Activated naive CD4-positive, alpha-beta T cell treated with anti-CD3 and anti-CD28 coated beads, Interleukin-2, amount 10 ng/mL, durations not matched to agents 7 days and 5 days (primary cell): ENCODE results near the gene WASF1.

Source experiments
- CTCF ChIA-PET: fragments of 350-600 bp; sonication (Branson Sonifier 250); formaldehyde crosslinking; loops from one replicate; lab custom pipeline; 2021; ENCODE audit warnings: antibody characterized with exemption; lab: Charles Lee
- DNase-seq: peaks from one replicate; pipeline ENCODE4 v3.0.0-alpha.2; 2020
- H3K27ac Mint-ChIP-seq: one replicate; pipeline ENCODE4 v1.8.0; 2021; ENCODE audit warnings: mild to moderate bottlenecking, moderate library complexity, mixed read lengths
- H3K27me3 Mint-ChIP-seq: one replicate; pipeline ENCODE4 v1.8.0; 2021; ENCODE audit warnings: mild to moderate bottlenecking, mixed read lengths
- H3K36me3 Mint-ChIP-seq: one replicate; pipeline ENCODE4 v1.8.0; 2021; ENCODE audit warnings: mixed read lengths
- H3K4me1 Mint-ChIP-seq: one replicate; pipeline ENCODE4 v1.8.0; 2021; ENCODE audit warnings: mixed read lengths
- H3K4me3 Mint-ChIP-seq: one replicate; pipeline ENCODE4 v1.8.0; 2021; ENCODE audit warnings: mild to moderate bottlenecking, moderate library complexity, mixed read lengths
- H3K9me3 Mint-ChIP-seq: one replicate; pipeline ENCODE4 v1.8.0; 2021; ENCODE audit warnings: mixed read lengths

WASF1 gene

DNA sequence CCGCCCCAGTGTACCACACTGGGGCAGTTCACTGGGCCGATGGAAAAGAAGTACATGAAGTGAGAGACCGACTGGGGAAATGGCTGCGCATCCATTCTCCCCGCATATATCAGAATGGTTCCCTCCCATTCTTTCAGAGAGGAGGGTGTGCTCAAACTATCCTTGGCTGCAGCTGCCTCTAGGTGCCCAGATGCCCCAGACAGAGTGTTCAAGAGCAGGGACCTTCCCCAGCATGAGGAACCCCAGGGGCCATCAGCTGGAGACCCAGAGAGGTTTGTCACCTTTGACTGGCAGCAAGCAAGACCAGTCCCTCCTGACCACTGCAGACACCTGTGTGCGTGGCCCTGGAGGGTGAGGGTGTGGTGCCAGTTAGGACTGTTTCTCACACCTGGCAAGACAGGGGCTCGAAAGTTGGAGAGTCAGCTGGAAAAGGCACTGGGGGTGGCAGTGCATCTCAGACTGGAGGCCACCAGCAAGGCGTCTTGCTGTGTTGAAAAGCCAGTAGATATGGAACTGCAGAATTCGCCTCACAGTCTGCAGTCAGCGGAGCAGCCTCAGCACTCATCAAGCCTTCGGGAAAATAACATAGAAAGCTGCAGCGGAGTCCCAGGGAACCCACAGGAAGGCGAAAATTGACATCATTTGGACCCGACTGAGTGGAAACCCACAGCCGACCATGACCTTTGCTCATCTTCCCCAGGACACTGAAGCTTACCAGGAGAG, 124.6 kb downstream of the WASF1 start:
- Mint-ChIP-seq H3K4me1 (no peaks in the 10 kb centered on the region), H3K27ac (no peak overlapping the region), H3K36me3 (no peaks in the 10 kb centered on the region), H3K9me3 (no peaks in the 10 kb centered on the region), H3K4me3 (no peak overlapping the region), H3K27me3 (peaks cover 18% of the 10 kb centered on the region)
- CTCF ChIA-PET, result interaction anchor here (0.6 to 2.1 kb wide), 4 partner anchors 9 to 350 kb away, joined by 3 to 12 read pairs (median 3); no protein-coding TSS in a partner anchor
- DNase-seq, result no peak

DNA sequence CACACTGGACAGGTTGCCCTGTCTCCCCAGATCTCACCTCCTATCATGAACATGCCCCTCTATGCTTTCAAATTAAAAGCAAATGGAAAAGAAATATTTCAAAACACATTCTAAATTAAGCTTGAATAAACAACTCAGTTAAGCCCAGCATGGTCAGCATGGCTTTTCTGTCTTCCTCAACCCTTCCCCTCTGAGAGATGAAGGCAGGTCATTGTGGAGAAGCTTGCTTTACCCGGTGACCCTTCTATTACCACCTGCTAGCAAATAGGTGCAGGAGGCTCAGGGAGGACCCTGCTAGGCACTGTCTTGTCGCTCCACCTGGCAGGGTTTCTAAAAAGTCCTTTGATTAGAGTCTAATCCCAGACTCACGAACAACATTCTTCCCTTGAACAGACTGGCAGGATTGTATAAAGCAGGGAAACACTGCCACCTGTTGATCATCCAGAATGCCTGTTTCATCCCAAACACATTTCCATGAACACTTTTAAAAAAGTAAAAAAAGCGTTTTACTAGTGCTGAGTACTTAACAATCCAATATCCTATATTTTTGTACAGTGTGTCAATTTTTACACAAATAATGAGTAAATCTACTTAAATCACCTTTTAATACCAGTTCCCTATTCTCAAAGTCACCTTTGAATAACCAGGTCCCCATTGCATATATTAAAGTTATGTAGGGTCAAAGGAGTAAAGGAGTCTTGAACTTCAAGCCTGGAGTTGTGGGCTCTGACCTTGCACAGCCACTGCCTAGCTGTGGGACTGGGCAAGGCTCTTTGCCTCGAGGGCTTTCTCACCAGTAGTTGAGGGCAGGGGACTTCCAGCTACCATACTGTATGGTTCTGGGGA, 125.9 kb downstream of the WASF1 start:
- H3K27me3 Mint-ChIP-seq, result peaks cover 18% of the 10 kb centered on the region
- DNase-seq, result no peak
- no peaks in the 10 kb centered on the region for H3K4me1 Mint-ChIP-seq
- no peaks in the 10 kb centered on the region for H3K9me3 Mint-ChIP-seq
- CTCF ChIA-PET, result interaction anchor here (0.6 to 2.1 kb wide), 10 partner anchors 9 to 527 kb away, joined by 3 to 12 read pairs (median 3); no protein-coding TSS in a partner anchor
- H3K27ac Mint-ChIP-seq, result no peak overlapping the region
- no peak overlapping the region for H3K4me3 Mint-ChIP-seq
- H3K36me3 Mint-ChIP-seq, result no peaks in the 10 kb centered on the region

DNA sequence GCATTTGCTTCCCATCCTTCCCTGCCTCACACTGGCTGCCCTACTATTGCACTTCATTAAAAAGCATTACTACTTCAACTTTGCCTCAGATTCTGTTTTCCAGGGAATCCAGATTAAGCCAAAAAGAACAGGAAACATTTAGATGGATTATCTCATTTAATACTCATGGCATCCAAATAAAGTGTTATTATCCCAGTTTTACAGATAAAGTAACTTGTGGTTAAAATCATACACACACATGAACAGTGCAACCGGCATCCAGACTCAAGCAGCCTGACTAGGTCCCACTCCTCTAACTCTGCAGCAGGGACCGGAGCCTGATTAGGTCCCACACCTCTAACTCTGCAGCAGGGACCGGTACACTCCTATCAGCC, 129.0 kb downstream of the WASF1 start:
- Mint-ChIP-seq H3K36me3 (no peaks in the 10 kb centered on the region), H3K4me1 (no peaks in the 10 kb centered on the region), H3K27me3 (peaks cover 22% of the 10 kb centered on the region), H3K27ac (no peak overlapping the region), H3K9me3 (no peaks in the 10 kb centered on the region), H3K4me3 (no peak overlapping the region)
- CTCF ChIA-PET, result interaction anchor here (2.9 kb wide), 1 partner anchor 11 kb away, joined by 21 read pairs; no protein-coding TSS in a partner anchor
- no peak for DNase-seq
